Suprapubic skin (tissue), 4 donors: ENCODE measurements around the gene PRKD3. TPM values are rescaled to one million over a fixed set of nuclear protein-coding genes. Genes with fewer than 3 reads are reported as not detected.

Experiments
- DNase-seq, 2 donors: peaks; one replicate each; pipeline ENCODE4 v3.0.0-alpha.2; 2019; ENCODE audit warnings: low spot score in 2 of 2
- H3K27ac ChIP-seq: fragments of 200-600 bp; sonication (generic); one replicate; pipeline ENCODE4 v1.5.1; 2019
- H3K27me3 ChIP-seq: fragments of 200-600 bp; sonication (generic); one replicate; pipeline ENCODE4 v1.5.1; 2019
- H3K36me3 ChIP-seq: fragments of 200-600 bp; sonication (generic); one replicate; pipeline ENCODE4 v1.5.1; 2019
- H3K4me1 ChIP-seq: fragments of 200-600 bp; sonication (generic); one replicate; pipeline ENCODE4 v1.5.1; 2019
- H3K4me3 ChIP-seq: fragments of 200-600 bp; sonication (generic); one replicate; pipeline ENCODE4 v1.5.1; 2019; ENCODE audit warnings: mild to moderate bottlenecking
- H3K9me3 ChIP-seq: fragments of 200-600 bp; sonication (generic); one replicate; pipeline ENCODE4 v1.5.1; 2019
- CTCF ChIP-seq, 2 donors: fragments of 200-600 bp in 1 of 2; fragments of 450-650 bp in 1 of 2; sonication (generic) in 1 of 2; IDR thresholded peaks; one replicate each; pipeline ENCODE4 v1.5.1; 2016 to 2019; ENCODE audit warnings: antibody characterized with exemption in 2 of 2, mild to moderate bottlenecking in 1 of 2, moderate library complexity in 1 of 2
- EP300 ChIP-seq: sonication (generic); formaldehyde crosslinking; IDR thresholded peaks from one replicate; pipeline ENCODE4 v1.6.1; 2017; ENCODE audit warnings: antibody characterized with exemption
- POLR2A ChIP-seq, 2 donors: fragments of 450-650 bp; IDR thresholded peaks; one replicate each; pipeline ENCODE4 v1.6.1; 2017; ENCODE audit warnings: antibody characterized with exemption in 2 of 2, mild to moderate bottlenecking in 2 of 2, moderate library complexity in 2 of 2
- POLR2AphosphoS5 ChIP-seq, 3 donors: sonication (generic); formaldehyde crosslinking; IDR thresholded peaks; one replicate each; pipeline ENCODE4 v1.6.1; 2017; ENCODE audit warnings: antibody characterized with exemption in 3 of 3
- WGBS: methylation state at CpG from one replicate; pipeline ENCODE4 v1.1.5; 2018; 5-methylcytosine and 5-hydroxymethylcytosine counted together
- total RNA-seq, 4 donors: library from RNA; depleted of rRNA; stranded (reverse); fragments of >200 nt; gene quantifications; one replicate each; pipeline ENCODE4 v1.1.0, GENCODE V29; 2016

The PRKD3 gene
- total RNA-seq, 4 donors from 2014 or later: 20.8 to 50.0 (median 34.3) TPM

GRCh38 chr2:37316181-37316580 lies 8.5 kb downstream of the PRKD3 start:
- 85% methylated on average over 5 of the region's 5 CpGs for WGBS
- H3K4me3 ChIP-seq: no peak overlapping the region

GRCh38 chr2:37315364-37315763 lies 9.3 kb downstream of the PRKD3 start:
- H3K27me3 ChIP-seq: no peaks in the 10 kb centered on the region
- H3K9me3 ChIP-seq: no peaks in the 10 kb centered on the region
- peaks cover 7% of the 10 kb centered on the region for H3K36me3 ChIP-seq
- peaks cover 39% of the 10 kb centered on the region for H3K4me1 ChIP-seq
- H3K4me3 ChIP-seq: no peak overlapping the region
- TF ChIP-seq POLR2AphosphoS5 (IDR thresholded peaks at IDR 0.05): no peak
- no peak for TF ChIP-seq CTCF (IDR thresholded peaks at IDR 0.05)
- TF ChIP-seq EP300: no peak
- no peak for TF ChIP-seq POLR2A (IDR thresholded peaks at IDR 0.05)
- DNase-seq: no peak
- no peak overlapping the region for H3K27ac ChIP-seq
- 90% methylated on average over 3 of the region's 3 CpGs for WGBS

More at GRCh38 chr2:37316181-37316580, 8.5 kb downstream of the PRKD3 start:
- no peak for TF ChIP-seq POLR2AphosphoS5 (IDR thresholded peaks at IDR 0.05)
- TF ChIP-seq POLR2A (IDR thresholded peaks at IDR 0.05): no peak
- no peak for TF ChIP-seq EP300
- TF ChIP-seq CTCF (IDR thresholded peaks at IDR 0.05): no peak
- Histone ChIP-seq H3K27ac (no peak overlapping the region), H3K27me3 (no peaks in the 10 kb centered on the region), H3K9me3 (no peaks in the 10 kb centered on the region), H3K4me1 (peaks cover 39% of the 10 kb centered on the region), H3K36me3 (peaks cover 7% of the 10 kb centered on the region)
- DNase-seq: no peak

- DNase-seq: no peak
- peaks cover 36% of the 10 kb centered on the region for H3K4me1 ChIP-seq
- TF ChIP-seq POLR2A (IDR thresholded peaks at IDR 0.05): no peak
- no peak for TF ChIP-seq POLR2AphosphoS5 (IDR thresholded peaks at IDR 0.05)
- TF ChIP-seq CTCF (IDR thresholded peaks at IDR 0.05): no peak
- no peak overlapping the region for H3K4me3 ChIP-seq
- 20% methylated on average over 2 of the region's 2 CpGs for WGBS
- no peaks in the 10 kb centered on the region for H3K9me3 ChIP-seq
- no peak overlapping the region for H3K27ac ChIP-seq
- H3K36me3 ChIP-seq: no peaks in the 10 kb centered on the region
- no peaks in the 10 kb centered on the region for H3K27me3 ChIP-seq
Measured at GRCh38 chr2:37307500-37307899, 17.1 kb downstream of the PRKD3 start.

GRCh38 chr2:37306024-37306423 lies 18.6 kb downstream of the PRKD3 start:
- Histone ChIP-seq H3K27me3 (no peaks in the 10 kb centered on the region), H3K4me1 (peaks cover 42% of the 10 kb centered on the region), H3K27ac (no peak overlapping the region), H3K9me3 (no peaks in the 10 kb centered on the region), H3K4me3 (no peak overlapping the region), H3K36me3 (no peaks in the 10 kb centered on the region)
- 56% methylated on average over 3 of the region's 3 CpGs for WGBS
- no peak for TF ChIP-seq EP300
- TF ChIP-seq POLR2AphosphoS5 (IDR thresholded peaks at IDR 0.05): no peak
- no peak for TF ChIP-seq POLR2A (IDR thresholded peaks at IDR 0.05)
- DNase-seq: no peak

- Histone ChIP-seq H3K9me3 (no peaks in the 10 kb centered on the region), H3K27ac (no peak overlapping the region), H3K4me3 (no peak overlapping the region), H3K4me1 (peaks cover 28% of the 10 kb centered on the region), H3K36me3 (no peaks in the 10 kb centered on the region), H3K27me3 (no peaks in the 10 kb centered on the region)
- WGBS: 94% methylated on average over 9 of the region's 9 CpGs
- DNase-seq: no peak
- no peak for TF ChIP-seq EP300
- TF ChIP-seq POLR2A (IDR thresholded peaks at IDR 0.05): no peak
- TF ChIP-seq POLR2AphosphoS5 (IDR thresholded peaks at IDR 0.05): no peak
- no peak for TF ChIP-seq CTCF (IDR thresholded peaks at IDR 0.05)
Measured at GRCh38 chr2:37302701-37303252, 21.9 kb downstream of the PRKD3 start.

GRCh38 chr2:37301408-37301807 lies 23.2 kb downstream of the PRKD3 start:
- Histone ChIP-seq H3K4me3 (no peak overlapping the region), H3K27ac (no peak overlapping the region), H3K36me3 (no peaks in the 10 kb centered on the region), H3K4me1 (peaks cover 15% of the 10 kb centered on the region), H3K9me3 (no peaks in the 10 kb centered on the region), H3K27me3 (no peaks in the 10 kb centered on the region)
- TF ChIP-seq POLR2AphosphoS5 (IDR thresholded peaks at IDR 0.05): no peak
- TF ChIP-seq EP300: no peak
- TF ChIP-seq CTCF (IDR thresholded peaks at IDR 0.05): no peak
- TF ChIP-seq POLR2A (IDR thresholded peaks at IDR 0.05): no peak
- 53% methylated on average over 2 of the region's 2 CpGs for WGBS
- DNase-seq: no peak
